Measurements from ENCODE around the gene DUSP6. TPM values are rescaled to one million over a fixed set of nuclear protein-coding genes. Genes with fewer than 3 reads are reported as not detected.
A peak's percentile ranks its signal among the peaks of the same experiment; 100 is the strongest.

DUSP6 gene
- total and polyA plus RNA-seq, 2 of the 13 experiments (the other 11 are each of a cell fraction or from before 2014, with no cell fraction given) = 40.9 to 161 TPM

DNA sequence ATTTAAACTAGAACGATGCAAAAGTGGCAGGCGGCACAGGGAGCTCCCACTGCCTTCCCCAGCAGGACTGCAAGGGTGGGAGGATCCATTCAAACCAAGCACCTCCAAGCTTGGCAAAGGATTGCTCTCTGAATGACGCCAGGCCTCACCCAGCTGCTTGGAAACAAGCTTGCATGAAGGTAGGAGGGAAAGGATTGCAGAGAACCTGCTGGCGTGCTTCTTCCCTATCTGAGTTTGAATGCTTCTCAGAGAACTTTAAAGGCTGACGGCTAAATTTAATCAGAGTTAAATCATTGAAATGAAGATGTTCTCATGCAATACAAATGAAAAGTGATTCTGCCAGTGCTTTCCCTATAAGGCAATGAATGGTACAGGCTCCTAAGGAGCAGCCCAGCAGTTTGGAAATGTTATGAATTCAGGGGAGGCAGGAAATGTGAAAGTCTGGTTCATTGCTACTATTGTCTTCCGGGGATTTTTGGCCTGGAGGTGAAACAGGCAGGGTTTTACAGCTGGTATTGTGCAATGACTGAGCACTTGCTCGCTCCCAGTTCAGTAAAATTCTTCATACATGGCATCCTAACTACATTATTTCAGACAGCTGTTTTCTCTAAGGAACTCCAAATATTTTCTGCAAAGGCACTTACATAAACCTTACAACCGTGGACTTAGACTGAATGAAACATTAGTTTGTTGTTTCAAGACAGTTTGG is 31.9 kb upstream of the DUSP6 start (continued):
- TF ChIP-seq, protein P1, sequence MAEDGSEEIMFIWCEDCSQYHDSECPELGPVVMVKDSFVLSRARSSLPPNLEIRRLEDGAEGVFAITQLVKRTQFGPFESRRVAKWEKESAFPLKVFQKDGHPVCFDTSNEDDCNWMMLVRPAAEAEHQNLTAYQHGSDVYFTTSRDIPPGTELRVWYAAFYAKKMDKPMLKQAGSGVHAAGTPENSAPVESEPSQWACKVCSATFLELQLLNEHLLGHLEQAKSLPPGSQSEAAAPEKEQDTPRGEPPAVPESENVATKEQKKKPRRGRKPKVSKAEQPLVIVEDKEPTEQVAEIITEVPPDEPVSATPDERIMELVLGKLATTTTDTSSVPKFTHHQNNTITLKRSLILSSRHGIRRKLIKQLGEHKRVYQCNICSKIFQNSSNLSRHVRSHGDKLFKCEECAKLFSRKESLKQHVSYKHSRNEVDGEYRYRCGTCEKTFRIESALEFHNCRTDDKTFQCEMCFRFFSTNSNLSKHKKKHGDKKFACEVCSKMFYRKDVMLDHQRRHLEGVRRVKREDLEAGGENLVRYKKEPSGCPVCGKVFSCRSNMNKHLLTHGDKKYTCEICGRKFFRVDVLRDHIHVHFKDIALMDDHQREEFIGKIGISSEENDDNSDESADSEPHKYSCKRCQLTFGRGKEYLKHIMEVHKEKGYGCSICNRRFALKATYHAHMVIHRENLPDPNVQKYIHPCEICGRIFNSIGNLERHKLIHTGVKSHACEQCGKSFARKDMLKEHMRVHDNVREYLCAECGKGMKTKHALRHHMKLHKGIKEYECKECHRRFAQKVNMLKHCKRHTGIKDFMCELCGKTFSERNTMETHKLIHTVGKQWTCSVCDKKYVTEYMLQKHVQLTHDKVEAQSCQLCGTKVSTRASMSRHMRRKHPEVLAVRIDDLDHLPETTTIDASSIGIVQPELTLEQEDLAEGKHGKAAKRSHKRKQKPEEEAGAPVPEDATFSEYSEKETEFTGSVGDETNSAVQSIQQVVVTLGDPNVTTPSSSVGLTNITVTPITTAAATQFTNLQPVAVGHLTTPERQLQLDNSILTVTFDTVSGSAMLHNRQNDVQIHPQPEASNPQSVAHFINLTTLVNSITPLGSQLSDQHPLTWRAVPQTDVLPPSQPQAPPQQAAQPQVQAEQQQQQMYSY (CRISPR knock-in tag; IDR thresholded peaks at IDR 0.05) = no peak
- TF ChIP-seq ZNF296 (CRISPR knock-in tag; conservative IDR thresholded peaks at IDR 0.05) (no peak), RXRB (CRISPR knock-in tag; IDR thresholded peaks at IDR 0.05; ENCODE audit: borderline replicate concordance) (peak; percentile 58; the same call in 1 of the 2 replicates)
- TF ChIP-seq, protein P2, sequence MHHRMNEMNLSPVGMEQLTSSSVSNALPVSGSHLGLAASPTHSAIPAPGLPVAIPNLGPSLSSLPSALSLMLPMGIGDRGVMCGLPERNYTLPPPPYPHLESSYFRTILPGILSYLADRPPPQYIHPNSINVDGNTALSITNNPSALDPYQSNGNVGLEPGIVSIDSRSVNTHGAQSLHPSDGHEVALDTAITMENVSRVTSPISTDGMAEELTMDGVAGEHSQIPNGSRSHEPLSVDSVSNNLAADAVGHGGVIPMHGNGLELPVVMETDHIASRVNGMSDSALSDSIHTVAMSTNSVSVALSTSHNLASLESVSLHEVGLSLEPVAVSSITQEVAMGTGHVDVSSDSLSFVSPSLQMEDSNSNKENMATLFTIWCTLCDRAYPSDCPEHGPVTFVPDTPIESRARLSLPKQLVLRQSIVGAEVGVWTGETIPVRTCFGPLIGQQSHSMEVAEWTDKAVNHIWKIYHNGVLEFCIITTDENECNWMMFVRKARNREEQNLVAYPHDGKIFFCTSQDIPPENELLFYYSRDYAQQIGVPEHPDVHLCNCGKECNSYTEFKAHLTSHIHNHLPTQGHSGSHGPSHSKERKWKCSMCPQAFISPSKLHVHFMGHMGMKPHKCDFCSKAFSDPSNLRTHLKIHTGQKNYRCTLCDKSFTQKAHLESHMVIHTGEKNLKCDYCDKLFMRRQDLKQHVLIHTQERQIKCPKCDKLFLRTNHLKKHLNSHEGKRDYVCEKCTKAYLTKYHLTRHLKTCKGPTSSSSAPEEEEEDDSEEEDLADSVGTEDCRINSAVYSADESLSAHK (CRISPR knock-in tag; IDR thresholded peaks at IDR 0.05; ENCODE audit: borderline replicate concordance) = no peak
- TF ChIP-seq, protein P3, sequence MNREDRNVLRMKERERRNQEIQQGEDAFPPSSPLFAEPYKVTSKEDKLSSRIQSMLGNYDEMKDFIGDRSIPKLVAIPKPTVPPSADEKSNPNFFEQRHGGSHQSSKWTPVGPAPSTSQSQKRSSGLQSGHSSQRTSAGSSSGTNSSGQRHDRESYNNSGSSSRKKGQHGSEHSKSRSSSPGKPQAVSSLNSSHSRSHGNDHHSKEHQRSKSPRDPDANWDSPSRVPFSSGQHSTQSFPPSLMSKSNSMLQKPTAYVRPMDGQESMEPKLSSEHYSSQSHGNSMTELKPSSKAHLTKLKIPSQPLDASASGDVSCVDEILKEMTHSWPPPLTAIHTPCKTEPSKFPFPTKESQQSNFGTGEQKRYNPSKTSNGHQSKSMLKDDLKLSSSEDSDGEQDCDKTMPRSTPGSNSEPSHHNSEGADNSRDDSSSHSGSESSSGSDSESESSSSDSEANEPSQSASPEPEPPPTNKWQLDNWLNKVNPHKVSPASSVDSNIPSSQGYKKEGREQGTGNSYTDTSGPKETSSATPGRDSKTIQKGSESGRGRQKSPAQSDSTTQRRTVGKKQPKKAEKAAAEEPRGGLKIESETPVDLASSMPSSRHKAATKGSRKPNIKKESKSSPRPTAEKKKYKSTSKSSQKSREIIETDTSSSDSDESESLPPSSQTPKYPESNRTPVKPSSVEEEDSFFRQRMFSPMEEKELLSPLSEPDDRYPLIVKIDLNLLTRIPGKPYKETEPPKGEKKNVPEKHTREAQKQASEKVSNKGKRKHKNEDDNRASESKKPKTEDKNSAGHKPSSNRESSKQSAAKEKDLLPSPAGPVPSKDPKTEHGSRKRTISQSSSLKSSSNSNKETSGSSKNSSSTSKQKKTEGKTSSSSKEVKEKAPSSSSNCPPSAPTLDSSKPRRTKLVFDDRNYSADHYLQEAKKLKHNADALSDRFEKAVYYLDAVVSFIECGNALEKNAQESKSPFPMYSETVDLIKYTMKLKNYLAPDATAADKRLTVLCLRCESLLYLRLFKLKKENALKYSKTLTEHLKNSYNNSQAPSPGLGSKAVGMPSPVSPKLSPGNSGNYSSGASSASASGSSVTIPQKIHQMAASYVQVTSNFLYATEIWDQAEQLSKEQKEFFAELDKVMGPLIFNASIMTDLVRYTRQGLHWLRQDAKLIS (CRISPR knock-in tag; IDR thresholded peaks at IDR 0.05) = peak; percentile 65; the same call in 1 of the 2 replicates
